SH-SY5Y (cell line): Measurements from ENCODE around the gene HADH.

Source experiments
- GATA2 ChIP-seq: IDR thresholded peaks from 2 replicates; pipeline ENCODE4 v1.6.1; 2011; ENCODE audit warnings: mild to moderate bottlenecking, low read depth, low read length
- GATA3 ChIP-seq: IDR thresholded peaks from 2 replicates; pipeline ENCODE4 v1.6.1; 2011; ENCODE audit warnings: low read depth, mild to moderate bottlenecking, low read length, moderate library complexity

HADH gene

GRCh38 chr4:108008721-108009120 is 19.0 kb downstream of the HADH start:
- TF ChIP-seq GATA3 (no peak), GATA2 (no peak)

- no peak for TF ChIP-seq GATA3
- TF ChIP-seq GATA2, result no peak
These were observed 20.5 kb downstream of the HADH start for GRCh38 chr4:108010167-108010566.

GRCh38 chr4:108013327-108013726 is 23.6 kb downstream of the HADH start:
- TF ChIP-seq GATA3 (no peak), GATA2 (no peak)

- TF ChIP-seq GATA3 (no peak), GATA2 (no peak)
These were observed 24.3 kb downstream of the HADH start for GRCh38 chr4:108013955-108014354.

- no peak for TF ChIP-seq GATA2
- TF ChIP-seq GATA3, result no peak
These were observed 28.6 kb downstream of the HADH start for GRCh38 chr4:108018040-108018883.

GRCh38 chr4:108018884-108019187 is 29.1 kb downstream of the HADH start:
- no peak for TF ChIP-seq GATA2
- TF ChIP-seq GATA3, result no peak

- TF ChIP-seq GATA3, result no peak
These were observed 34.6 kb downstream of the HADH start for GRCh38 chr4:108024085-108024877.

GRCh38 chr4:108024878-108025165 is 35.1 kb downstream of the HADH start:
- no peak for TF ChIP-seq GATA3
- no peak for TF ChIP-seq GATA2

- no peak for TF ChIP-seq GATA2
- no peak for TF ChIP-seq GATA3
These were observed 39.5 kb downstream of the HADH start for GRCh38 chr4:108029016-108029720.

GRCh38 chr4:108029731-108030130 is 40.0 kb downstream of the HADH start:
- TF ChIP-seq GATA2 (no peak), GATA3 (no peak)

- TF ChIP-seq GATA2, result no peak
These were observed 40.6 kb downstream of the HADH start for GRCh38 chr4:108030332-108030731.

GRCh38 chr4:108031427-108032083 is 41.9 kb downstream of the HADH start:
- TF ChIP-seq GATA3, result no peak
- TF ChIP-seq GATA2, result no peak

- no peak for TF ChIP-seq GATA2
- no peak for TF ChIP-seq GATA3
These were observed 43.7 kb downstream of the HADH start for GRCh38 chr4:108033348-108033747.

GRCh38 chr4:108034565-108034964 is 44.9 kb downstream of the HADH start:
- TF ChIP-seq GATA3 (no peak), GATA2 (no peak)
